GM18520 (cell line): ENCODE data around the gene DENND1B.
"Not testable (repeated sequence)": the region's sequence is repeated elsewhere in the genome, so short reads cannot be mapped to it uniquely, and the experiment has no call there.

Experiments
- ATAC-seq: cut with Tn5 transposase; IDR thresholded peaks from one replicate; pipeline ENCODE4 v1.9.1; 2021; ENCODE audit not compliant: unreplicated experiment

Gene DENND1B

DNA sequence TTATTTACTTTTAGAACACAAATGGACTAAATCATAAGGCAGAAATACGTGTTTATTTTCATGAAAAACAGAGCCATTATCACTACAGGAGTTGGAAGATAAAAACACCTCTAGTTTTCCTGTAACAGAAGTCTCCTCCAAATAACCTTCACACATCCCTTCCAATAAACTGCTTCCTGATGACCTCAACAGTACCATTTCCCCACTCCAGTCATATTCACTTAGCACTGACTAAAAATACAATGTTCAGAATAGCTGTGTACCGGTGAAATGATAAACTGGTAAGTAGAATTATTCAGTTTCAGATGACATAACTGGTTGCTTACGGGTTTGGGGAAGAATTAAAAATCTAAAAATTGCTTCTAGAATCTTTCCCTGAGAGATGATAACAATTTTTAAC, 137.9 kb downstream of the DENND1B start:
- ATAC-seq, result no peak

DNA sequence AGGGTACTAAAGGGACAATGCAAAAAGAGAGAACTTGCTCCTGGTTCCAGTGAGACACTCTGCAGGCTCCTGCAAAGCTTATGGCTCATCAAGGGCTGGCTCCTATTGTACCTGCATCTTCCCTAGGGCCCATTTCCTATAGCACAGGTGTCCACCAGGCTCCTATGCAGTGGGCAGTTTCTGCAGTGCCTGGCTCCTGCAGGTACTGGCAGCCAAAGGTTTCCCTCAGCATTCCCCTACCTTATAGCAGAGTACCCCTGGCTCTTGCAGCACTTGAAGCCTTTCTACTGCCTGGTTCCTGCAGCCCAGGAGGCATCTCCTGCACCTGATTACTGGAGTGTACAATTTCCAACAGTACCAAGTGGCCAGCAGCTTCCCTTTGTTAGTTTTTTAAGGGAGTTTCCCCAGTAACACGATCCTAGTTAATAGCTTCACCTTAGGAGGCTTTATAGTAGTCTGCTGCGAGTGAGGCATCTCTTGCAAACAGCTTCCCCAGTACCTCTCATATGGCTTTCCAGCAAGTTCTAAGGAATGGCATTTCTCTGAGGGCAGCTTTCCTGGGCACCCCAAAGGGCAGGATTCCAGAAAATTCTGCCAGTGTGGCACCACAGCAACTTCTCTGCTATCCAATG, 141.7 kb downstream of the DENND1B start:
- ATAC-seq, result no peak

DNA sequence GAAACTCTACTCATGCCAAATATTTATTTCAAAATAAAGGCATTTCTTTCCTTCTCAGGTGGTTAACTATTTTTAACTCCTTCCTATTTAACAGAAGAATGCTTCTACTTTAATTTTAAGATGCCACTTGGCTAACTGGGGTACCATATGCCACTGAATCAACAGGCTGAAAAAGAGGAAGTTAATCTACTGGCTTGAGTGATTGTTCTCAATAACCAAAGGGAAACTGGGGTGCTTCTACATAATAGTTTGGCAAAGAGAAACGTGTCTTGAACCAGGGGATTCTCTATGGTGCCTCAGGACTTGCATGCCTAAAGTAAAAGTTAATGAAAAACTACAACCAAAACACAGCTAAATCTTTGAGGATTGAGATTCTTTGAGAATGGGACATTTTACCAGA, 142.6 kb downstream of the DENND1B start:
- no peak for ATAC-seq

DNA sequence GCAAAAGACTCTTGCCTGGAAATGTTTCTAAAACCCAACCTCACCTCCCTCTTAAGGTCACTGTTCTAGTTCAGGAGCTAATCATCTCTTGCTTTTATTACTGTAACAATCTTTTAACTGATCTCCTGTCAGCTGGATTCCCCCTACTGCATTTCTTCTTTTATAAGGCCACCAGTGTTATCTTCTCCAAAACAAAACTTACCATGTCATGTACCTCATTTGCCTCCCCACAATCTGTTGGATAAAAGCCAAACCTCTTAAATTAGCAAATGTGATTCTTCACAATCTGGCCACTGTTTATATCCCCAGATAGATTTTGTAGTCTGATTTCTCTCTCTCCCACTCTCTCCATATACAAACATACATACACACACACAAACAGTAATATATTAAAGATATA, 143.3 kb downstream of the DENND1B start:
- no peak for ATAC-seq

DNA sequence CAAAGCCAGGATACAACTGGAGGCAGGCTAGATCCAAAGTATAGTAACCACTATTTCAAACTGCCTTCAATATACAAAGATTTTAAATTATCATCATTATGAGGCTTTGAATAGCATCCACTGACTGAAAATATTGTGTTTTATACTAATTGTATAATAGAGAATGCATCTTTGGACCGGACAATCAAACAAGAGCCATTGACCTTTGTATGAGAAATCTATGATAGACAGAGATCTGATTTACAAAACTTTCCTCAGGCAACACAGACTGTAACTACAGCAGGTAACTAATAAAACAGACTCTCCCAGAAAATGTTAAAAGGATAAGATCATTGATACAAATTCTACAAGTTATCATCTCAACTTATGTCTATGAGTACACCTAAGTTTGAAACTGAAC, 152.9 kb downstream of the DENND1B start:
- ATAC-seq, result no peak

DNA sequence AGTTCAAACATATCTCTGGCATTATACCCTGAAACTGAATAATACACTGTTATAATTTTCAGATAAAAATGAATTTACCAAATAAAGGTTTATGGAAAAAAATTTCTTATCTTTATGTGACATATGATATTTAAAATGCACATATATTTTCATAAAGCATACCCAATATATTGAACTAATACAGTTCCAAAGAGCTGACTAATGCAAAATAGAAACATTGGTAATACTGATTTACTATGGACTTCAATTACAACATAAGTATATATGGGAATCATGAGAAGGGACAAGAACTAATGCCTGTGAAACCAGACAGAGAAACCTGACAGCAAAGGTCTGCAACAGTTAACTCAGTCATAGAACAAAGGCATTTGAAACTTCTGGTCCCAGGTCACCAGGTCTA, 153.5 kb downstream of the DENND1B start:
- no peak for ATAC-seq

DNA sequence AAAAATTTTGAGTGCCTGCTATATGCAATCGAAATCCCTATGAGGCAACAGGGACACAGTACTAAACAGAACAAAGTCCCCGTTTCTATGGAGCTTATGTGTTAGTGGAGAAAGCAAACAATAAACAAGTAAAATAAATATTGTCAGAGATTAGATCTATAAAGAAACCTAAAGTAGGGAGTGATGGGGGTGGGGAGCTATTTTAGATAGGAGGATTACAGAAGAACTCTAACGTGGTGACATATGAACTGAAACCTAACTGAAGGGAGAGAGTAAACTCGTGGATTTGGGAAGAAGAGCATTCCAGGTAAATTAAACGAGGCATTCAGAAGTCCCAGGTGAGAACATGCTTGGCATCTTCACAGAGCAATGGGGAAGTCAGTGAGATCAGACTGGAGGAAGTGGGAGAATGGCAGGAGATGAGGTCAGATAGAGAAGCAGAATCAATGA, 154.5 kb downstream of the DENND1B start:
- no peak for ATAC-seq

DNA sequence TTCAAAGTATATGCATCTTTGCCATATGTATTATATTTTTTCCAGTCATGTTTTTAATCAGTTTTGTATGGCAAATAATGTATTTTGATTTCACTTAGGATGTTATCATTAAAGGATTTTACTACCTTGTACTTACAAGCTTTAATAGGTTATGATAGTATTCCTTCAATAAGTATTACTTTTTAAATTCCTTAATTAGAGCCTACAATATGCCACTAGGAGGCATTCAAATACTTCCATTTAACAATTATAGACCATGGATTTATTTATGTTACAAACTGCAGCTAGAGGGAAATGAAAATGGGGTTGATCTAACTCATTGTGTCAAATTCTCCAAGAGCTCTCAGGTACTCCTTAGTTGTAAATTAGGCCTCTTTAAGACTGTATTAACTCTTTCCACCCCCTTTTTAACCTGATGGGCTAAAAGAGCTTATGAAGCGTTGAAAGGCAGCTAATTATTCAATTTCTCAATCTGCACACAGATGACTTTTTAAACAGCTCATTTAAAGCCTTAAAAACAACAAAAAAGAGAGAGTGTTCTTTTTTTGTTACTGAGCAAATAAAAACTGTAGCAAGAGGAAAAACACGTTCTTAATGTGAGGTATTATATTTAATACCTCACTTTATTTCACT, 156.2 kb downstream of the DENND1B start:
- ATAC-seq, result no peak

DNA sequence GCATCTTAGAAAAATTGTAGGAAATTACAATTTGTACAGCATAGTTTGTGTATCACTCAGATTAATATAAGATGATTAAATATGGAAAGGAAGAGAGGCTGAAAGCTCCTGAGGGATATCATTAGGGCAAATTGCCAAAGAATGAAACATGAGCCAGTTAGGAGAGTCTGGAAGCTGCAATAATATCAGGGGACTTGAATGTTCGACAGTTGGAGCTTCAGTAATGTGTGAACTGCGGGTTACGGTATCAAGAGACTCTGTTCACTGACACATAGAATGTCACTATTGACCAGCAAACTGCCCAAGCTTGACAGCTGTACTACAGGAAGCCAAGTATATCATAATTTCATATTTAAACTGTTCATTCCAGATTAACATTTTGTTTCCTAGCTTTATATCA, 157.2 kb downstream of the DENND1B start:
- ATAC-seq, result no peak

DNA sequence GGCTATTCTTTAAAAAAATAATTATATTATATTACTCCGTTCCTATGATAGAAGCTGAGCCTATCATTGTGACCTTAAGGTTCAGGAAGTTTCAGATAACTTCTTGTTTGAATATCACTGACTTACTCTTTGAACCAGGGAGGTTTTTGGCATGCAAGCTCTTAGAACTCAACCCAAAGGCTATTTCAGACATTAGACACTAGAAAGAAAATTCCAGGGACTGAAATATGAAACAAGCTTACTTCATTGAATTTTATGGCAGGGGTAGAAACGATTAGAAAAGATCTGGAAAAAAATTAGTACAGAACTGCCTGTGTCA, 159.6 kb downstream of the DENND1B start:
- no peak for ATAC-seq

DNA sequence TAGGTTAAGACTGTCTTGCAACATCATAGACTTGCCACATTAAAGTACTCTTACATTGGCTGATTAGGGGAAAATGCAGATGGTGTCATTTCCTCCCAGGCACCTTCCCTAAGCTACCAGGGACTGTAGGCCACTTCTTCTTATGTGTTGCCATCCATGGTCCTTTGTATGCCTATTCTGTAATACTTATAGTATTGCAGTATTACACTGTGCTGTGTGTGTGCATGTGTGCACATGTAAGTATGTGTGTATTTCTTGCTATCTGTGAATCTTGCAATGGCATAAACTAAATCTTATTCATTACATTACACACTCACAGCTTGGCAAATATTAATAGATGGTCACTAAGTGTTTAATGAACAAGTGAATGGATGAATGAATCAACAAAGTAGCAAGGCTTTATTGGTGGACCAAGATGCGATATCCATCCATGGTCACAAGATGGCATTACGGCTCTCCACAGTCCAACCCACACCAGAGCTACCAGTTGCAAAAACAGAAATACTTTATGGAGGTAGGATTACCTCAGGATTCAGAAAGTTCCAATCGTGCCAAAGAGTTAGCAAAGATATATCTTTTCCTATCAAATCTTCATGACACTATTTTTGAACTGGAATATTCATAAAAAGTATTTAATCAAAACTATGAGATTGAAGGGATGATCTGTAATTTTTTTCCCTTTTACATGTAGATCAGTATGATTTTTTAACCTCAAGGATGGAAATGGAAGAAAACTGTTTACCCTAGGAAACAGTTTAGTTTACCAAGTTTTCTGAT, 160.2 kb downstream of the DENND1B start:
- ATAC-seq, result no peak

DNA sequence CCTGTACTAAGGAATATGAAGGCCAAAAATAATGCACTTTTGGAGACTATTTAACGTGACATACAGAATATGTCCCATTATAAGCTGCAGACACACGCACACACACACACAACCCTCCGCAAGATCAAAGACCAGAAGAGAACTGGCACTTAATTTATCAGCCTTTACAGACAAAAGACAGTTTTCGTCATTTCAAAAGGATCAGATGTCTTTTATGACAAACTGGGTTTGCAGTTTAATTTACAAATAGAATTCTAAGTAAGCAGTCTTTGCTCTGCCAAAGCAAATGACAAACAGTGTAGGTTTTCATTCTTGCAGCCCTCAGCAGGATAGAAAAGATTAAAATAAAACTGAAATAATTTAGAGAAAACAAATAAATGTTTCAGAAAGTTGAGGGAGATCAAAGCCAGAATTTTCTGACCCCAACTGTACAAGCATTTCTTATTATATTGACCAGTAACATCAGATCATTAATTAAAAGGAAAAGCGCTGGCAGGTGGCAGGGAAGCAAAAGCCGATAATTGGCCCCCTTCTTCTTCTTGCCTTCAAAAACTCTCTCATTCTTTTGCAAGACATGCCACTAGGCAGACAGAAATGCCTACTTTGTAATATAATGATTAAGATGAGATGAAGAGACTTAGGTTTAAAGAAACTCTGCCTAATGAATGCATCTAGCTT, 169.0 kb downstream of the DENND1B start:
- no peak for ATAC-seq

DNA sequence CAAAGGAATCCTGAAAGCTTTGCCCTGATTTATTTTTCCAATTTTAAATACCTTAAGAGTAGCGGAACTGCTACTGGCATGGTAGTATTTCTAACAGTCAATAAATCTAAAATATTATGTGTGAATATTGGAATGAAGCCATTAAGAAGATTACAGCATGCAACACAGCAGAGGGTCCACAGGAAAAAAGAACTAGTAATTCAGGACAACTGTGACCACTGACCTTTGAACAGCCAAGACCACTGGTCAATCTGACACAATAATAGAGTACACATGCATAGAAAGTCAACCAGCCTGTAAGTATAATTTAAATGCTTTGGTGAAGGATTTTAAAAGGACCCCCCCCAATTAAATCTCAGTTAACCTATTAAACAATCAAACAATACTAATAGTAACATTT, 171.0 kb downstream of the DENND1B start:
- ATAC-seq, result no peak

DNA sequence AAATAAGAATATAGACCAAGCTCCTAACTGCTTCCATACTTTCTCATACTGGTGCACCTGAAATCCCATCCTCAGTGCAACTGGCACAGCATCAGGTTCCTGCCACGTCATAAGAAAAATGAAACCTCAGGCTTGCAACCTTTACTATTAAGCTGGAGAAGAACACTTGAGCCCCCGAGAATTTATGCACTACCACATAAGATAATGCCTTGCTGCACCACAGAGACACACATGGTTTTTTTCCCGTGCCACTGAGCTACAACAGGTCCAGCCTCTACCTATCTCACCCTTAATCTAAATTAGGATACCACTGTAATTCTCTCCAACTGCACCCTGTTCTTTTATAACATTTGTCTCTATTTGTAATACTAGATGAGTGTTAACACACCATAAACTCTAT, 174.5 kb downstream of the DENND1B start:
- ATAC-seq, result no peak

DNA sequence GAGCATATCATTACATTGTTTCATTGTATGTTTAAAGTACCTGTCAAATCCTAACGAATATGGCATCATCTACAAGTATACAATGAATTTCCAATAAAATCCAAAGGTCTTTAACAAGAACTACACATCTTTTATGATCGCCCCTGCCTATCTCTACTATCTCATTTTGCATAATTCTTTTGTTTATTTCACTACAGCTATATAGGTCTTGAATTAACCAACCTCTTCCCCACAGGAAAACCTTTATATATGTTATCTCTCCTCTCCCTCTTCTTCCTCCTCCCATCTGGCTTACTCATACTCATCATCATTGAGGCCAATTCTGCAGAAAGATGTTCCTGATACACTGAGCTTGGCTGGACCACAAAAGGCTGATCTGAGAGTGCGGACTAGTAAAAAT, 175.5 kb downstream of the DENND1B start:
- ATAC-seq, result no peak

DNA sequence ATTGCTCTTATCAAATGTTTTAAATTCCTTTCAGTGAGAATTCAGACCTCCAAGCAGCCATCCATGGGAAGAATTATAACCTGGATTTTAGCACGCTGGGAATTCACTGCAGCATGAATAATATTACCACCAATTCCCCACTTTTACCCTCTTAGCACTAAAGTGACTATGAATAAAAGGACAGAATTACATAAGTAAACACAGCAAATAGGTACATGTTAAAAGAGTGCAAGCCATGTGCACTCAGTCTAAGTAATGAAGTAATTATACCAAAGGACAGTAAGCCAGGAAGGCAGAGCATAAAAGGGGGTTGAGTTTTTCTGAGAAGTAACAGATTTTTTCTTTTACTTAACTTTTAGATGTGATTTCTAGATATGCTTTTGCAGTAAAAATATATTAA, 176.3 kb downstream of the DENND1B start:
- ATAC-seq, result no peak

DNA sequence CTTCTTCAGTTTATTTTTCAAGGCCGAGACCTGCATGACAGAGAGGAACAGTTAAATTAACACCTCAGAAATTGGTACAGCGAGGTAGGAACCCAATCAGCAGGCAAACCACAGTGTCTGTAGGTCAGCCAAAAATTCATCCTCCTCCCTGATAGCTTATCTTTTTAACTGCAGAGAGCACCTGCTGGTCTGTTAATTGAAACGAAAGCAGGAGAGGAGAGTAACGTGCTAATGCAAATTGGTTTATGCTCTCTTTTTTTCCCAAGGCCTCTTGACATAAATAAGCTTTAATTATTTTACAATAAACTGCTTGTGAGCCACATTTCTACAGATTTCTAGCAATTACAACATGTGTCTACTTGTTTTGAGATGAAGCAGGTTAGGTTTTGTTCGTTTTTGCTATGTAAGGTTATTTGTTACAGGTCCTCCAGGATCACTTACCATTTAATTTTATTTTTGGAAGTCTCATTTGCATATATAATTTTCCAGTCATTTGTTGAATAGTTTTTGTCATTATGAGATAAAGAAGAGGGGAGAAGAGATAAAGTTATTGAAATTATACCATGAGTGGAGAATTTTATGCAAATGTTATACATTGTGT, 179.9 kb downstream of the DENND1B start:
- no peak for ATAC-seq

DNA sequence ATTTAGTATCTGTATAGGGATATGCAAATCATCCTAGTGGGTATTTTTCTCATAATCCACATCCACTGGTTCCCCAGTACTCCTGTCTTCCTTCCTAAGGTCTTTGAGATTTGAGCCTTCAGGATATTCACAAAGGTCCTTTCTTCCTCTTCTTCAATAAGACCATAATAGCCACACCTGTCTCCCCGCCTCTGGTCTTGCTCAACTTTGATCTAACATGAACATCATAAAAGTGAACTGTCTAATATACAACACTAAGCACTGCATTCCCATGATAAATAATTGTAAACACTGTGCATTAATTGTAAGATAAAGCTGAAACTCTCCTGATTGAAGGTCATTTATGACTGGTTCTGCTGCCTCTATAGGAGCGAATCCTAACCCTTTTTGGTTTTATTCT, 184.6 kb downstream of the DENND1B start:
- ATAC-seq, result no peak

DNA sequence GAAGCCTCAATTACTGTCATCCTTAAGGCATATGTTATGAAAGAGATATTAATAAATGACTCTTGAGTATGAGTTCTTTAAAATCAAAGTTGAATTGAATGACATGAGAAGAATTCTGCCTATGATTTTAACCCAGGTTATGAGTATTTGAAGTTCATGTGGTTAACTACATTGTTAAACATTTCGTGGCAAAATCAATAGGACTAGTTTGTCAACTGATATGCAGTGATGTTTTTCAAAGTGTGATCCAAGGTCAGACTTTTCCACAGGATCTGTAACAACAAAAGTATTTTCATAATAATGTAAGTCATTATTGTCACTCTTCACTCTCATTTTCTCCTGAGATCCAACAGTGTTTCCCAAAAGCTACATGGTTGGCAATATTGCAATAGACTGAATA, 189.5 kb downstream of the DENND1B start:
- ATAC-seq, result no peak

DNA sequence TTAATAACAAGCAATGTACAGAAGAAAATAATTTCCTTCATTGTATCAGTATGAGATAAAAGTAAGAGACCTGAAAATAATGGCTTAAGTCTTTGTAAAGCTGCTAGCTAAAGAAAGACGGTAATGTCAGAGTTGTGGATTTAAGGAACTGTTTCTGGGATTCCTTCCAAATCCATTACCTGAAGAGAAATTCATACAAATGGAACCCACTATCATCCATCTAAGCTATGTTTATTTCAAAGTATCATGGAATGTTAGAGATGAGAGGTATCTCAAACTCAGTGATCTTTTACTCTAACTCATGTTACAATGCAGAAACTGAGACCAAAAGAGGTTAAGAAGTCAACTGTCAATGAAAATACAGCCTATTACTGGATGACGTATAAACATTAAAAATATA, 197.7 kb downstream of the DENND1B start:
- no peak for ATAC-seq

DNA sequence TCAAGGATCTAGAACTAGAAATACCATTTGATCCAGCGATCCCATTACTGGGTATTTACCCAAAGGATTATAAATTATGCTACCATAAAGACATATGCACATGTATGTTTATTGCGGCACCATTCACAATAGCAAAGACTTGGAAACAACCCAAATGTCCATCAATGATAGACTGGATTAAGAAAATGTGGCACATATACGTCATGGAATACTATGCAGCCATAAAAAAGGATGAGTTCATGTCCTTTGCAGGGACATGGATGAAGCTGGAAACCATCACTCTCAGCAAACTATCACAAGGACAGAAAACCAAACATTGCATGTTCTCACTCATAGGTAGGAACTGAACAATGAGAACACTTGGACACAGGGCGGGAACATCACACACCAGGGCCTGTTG, 199.7 kb downstream of the DENND1B start:
- ATAC-seq, result not testable (repeated sequence)

DNA sequence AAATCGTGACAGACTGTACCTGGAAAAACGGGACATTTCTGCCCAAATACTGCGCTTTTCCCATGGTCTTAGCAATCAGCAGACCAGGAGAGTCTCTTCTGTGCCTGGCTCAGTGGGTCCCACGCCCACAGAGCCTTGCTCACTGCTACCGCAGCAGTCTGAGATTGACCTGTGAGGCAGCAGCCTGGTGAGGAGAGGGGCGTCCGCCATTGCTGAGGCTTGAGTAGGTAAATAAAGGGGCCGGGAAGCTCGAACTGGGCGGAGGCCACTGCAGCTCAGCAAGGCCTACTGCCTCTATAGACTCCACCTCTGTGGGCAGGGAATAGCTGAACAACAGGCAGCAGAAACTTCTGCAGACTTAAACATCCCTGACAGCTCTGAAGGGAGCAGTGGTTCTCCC, 203.1 kb downstream of the DENND1B start:
- ATAC-seq, result no peak
